Chondrocyte (in vitro differentiated cells): Measurements from ENCODE around the gene SEZ6. TPM values are rescaled to one million over a fixed set of nuclear protein-coding genes. Genes with fewer than 3 reads are reported as not detected.

Experiments used
- DNase-seq: peaks from one replicate; pipeline ENCODE4 v3.0.0; 2021; ENCODE audit warnings: mixed read lengths, low spot score
- H3K27ac Mint-ChIP-seq: one replicate; pipeline ENCODE4 v1.8.0; 2021; ENCODE audit warnings: mild to moderate bottlenecking, moderate library complexity, mixed read lengths; ENCODE audit not compliant: unreplicated experiment
- H3K27me3 Mint-ChIP-seq: 2 replicates; pipeline ENCODE4 v1.8.0; 2021; ENCODE audit warnings: low read depth, mixed read lengths
- H3K36me3 Mint-ChIP-seq: 2 replicates; pipeline ENCODE4 v1.8.0; 2021; ENCODE audit warnings: low read depth, mixed read lengths
- H3K4me1 Mint-ChIP-seq: 2 replicates; pipeline ENCODE4 v1.8.0; 2021; ENCODE audit warnings: low read depth, mild to moderate bottlenecking, mixed read lengths
- H3K4me3 Mint-ChIP-seq: one replicate; pipeline ENCODE4 v1.8.0; 2021; ENCODE audit warnings: mild to moderate bottlenecking, moderate library complexity, mixed read lengths; ENCODE audit not compliant: unreplicated experiment
- H3K9me3 Mint-ChIP-seq: 2 replicates; pipeline ENCODE4 v1.8.0; 2021; ENCODE audit warnings: low read depth, mixed read lengths
- total RNA-seq: library from RNA; stranded (reverse); gene quantifications from 3 replicates; pipeline ENCODE4 v1.2.1, GENCODE V29; 2021
- TF ChIP-seq, protein P1 (sequence below): fragments of 200-600 bp; sonication (generic); IDR thresholded peaks from 2 replicates; pipeline ENCODE4 v1.5.0; 2021; ENCODE audit warnings: antibody characterized with exemption, mild to moderate bottlenecking, moderate library complexity

The SEZ6 gene
- total RNA-seq, 1 donor from 2014 or later, result 0.35 TPM

GRCh38 chr17:28953444-28954118 is 52.3 kb downstream of the SEZ6 start:
- Mint-ChIP-seq H3K27ac (no peak overlapping the region), H3K4me1 (peaks cover 8% of the 10 kb centered on the region), H3K27me3 (no peaks in the 10 kb centered on the region), H3K4me3 (no peak overlapping the region), H3K9me3 (no peaks in the 10 kb centered on the region), H3K36me3 (no peaks in the 10 kb centered on the region)
- TF ChIP-seq, protein P1, sequence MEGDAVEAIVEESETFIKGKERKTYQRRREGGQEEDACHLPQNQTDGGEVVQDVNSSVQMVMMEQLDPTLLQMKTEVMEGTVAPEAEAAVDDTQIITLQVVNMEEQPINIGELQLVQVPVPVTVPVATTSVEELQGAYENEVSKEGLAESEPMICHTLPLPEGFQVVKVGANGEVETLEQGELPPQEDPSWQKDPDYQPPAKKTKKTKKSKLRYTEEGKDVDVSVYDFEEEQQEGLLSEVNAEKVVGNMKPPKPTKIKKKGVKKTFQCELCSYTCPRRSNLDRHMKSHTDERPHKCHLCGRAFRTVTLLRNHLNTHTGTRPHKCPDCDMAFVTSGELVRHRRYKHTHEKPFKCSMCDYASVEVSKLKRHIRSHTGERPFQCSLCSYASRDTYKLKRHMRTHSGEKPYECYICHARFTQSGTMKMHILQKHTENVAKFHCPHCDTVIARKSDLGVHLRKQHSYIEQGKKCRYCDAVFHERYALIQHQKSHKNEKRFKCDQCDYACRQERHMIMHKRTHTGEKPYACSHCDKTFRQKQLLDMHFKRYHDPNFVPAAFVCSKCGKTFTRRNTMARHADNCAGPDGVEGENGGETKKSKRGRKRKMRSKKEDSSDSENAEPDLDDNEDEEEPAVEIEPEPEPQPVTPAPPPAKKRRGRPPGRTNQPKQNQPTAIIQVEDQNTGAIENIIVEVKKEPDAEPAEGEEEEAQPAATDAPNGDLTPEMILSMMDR, result peak; percentile 81
- DNase-seq, result no peak

DNA sequence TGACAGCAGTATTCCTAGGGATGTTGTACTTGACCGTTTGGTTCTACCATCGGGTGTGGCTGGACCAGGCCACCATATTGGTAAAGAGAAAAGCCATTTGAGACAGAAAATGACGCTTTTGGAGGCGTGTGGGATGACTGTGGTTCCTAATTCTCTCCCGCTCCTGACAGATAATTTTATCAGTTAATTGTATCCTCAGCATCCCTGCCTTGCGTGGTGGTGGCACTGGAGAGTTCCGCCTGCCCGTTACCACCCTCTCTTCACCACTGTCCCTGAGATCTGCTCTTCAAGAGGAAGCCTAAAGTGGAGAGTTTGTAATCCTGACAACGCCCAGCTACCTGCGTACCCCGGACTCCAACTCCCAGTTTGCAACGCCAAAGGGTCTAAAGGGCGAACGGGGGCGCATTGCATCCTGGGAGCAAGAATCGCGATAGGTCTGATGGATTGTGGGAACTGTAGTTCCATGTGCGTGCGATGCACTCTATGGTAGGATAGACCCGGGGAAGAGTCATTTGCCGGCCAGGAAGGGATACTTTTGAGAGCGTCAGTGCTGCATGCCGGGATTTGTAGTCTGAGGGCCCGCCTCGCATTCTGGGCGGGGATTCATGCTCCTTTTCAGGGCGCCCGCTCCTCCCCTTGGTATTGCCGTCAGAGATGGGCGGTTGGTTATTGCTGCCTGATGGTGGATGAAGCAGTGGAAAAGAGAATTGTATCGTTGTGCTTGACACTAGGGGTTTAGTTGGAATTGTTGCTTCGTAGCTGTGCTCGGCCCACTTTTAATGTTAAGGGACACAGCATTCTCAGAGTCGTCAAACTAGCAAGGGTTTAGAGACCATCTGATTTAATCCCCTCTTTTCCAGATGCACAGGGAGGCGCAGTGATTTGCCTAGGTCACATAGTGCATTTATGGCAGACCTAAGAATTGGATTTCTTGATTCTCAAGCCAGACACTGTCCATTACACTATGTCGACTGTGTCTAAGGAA is 53.5 kb downstream of the SEZ6 start:
- H3K9me3 Mint-ChIP-seq, result no peaks in the 10 kb centered on the region

DNA sequence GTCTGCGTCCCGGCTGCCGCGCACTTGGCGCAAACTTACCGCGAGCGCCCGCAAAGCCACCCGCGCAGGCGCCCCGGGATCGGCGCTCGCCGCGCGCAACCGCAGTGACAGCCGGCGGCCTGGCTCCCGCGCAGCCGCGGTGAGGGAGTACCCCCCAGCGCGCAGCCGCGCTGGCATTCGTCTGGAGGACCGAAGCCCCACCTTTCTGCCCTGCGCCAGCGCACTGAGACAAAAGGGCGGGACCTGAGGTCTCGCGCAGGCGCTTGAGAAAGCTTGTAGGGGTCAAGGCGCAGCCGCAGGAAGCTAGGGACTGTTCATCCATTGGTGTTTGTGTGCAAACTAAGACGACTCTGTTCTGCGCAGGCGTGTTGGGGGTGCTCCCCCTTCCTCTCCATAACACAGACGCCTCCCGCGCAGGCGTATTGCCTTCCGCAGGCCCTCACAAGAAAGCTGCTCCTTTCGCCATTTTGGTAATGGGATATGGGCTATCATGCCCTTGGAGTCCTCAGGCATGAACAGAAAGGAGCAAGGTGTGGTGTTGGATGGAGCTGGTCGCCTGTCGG is 54.3 kb downstream of the SEZ6 start, which contains the start of gene PHF12:
PHF12 (minus strand) TSS at position 91 of the 563 bp plus-strand sequence. CDS start 558 bp downstream, outside the sequence.
- Mint-ChIP-seq H3K9me3 (no peaks in the 10 kb centered on the region), H3K27ac (peak within 1 kb of the TSS; percentile 92), H3K27me3 (no peaks in the 10 kb centered on the region), H3K36me3 (no peaks in the 10 kb centered on the region), H3K4me3 (peak within 1 kb of the TSS; percentile 93), H3K4me1 (peaks cover 26% of the 10 kb centered on the region)
- peak; percentile 100 for DNase-seq
- TF ChIP-seq, protein P1, result no peak

More for the DNA sequence above, 53.5 kb downstream of the SEZ6 start:
- Mint-ChIP-seq H3K27me3 (no peaks in the 10 kb centered on the region), H3K27ac (no peak overlapping the region), H3K4me3 (no peak overlapping the region), H3K4me1 (peaks cover 20% of the 10 kb centered on the region), H3K36me3 (no peaks in the 10 kb centered on the region)
- TF ChIP-seq, protein P1, result no peak
- peak; percentile 97 for DNase-seq

- Mint-ChIP-seq H3K27me3 (no peaks in the 10 kb centered on the region), H3K36me3 (no peaks in the 10 kb centered on the region), H3K27ac (peak overlapping the region; percentile 92), H3K4me3 (peak overlapping the region; percentile 93), H3K4me1 (peaks cover 32% of the 10 kb centered on the region), H3K9me3 (no peaks in the 10 kb centered on the region)
- no peak for DNase-seq
- TF ChIP-seq, protein P1, result no peak
These were observed 54.9 kb downstream of the SEZ6 start for GRCh38 chr17:28950752-28951427.
